ENCODE measurements around the gene TMEM121B. TPM values are rescaled to one million over a fixed set of nuclear protein-coding genes. Genes with fewer than 3 reads are reported as not detected.

The TMEM121B gene
- total RNA-seq, 4 donors from 2014 or later = under 0.01 to 0.20 (median 0.16) TPM; not detected in 1

- in situ Hi-C loops (cut with MboI; ENCODE audit: low pct_ligation_motif_present in 1 of 4, low pct_unique_long_range_greater_than_20kb in 1 of 4, low sequenced_read_pairs in 3 of 4) (no loop called here), intact Hi-C loops (cut with DNase I; ENCODE audit: low total_unique reads) (no loop called here)
- no peaks in the 10 kb centered on the region for H3K36me3 ChIP-seq
- H3K4me3 ChIP-seq = no peak overlapping the region
- DNase-seq = no peak
- TF ChIP-seq POLR2A (IDR thresholded peaks at IDR 0.05) (no peak), EP300 (IDR thresholded peaks at IDR 0.05; ENCODE audit: low read depth) (no peak), POLR2AphosphoS5 (IDR thresholded peaks at IDR 0.05) (no peak), CTCF (IDR thresholded peaks at IDR 0.05) (no peak)
- peaks cover 0 to 22% (median 17%) of the 10 kb centered on the region in 4 donors for H3K4me1 ChIP-seq
- no peaks in the 10 kb centered on the region for H3K9me3 ChIP-seq
- H3K27ac ChIP-seq = no peak overlapping the region
- no peaks in the 10 kb centered on the region for H3K27me3 ChIP-seq
These were observed 30.6 kb downstream of the TMEM121B start for GRCh38 chr22:17090550-17090949.

- 31 to 68% methylated on average over 3 to 12 of the region's 12 CpGs for WGBS, 2 donors (ENCODE audit: low coverage in 1 of 2)
- intact Hi-C loops (cut with DNase I; ENCODE audit: low total_unique reads) = no loop called here
These were observed 33.5 kb downstream of the TMEM121B start for GRCh38 chr22:17087498-17088131.

DNA sequence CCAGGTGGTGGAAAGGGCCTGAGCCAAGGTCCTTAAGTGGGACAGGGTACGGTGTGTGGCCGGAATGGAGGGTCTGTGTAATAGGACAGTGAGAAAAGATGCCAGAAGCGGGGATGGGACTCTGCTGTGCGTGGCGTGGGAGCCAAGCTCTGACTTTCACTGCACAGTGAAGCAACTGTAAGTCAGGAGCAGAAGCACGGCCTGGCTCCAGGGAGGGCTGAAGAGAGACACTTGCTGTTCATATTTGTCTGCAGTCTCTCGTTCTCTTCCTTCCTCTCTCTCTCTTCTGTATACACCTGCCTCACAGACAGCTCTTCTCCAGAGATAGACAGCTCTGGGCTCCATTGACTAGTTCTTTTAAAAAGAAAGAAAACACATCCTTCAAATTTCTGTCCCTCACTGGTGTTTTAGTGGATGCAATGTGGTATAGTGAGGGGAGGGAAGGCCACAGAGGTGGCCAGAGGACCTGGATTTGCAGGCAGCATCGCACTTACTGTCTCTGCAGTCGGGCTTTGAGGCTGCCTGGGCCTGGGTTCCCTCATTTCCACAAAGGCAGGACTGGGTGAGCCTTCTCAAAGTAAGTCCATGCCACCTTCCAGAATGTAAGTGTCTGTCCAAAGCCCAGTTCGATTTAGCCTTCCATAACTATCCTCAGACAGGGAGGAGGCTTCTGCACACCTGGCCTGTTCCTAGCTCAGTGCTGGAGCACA is 34.2 kb downstream of the TMEM121B start:
- H3K27ac ChIP-seq = peak overlapping the region in 1 of 4 donors; percentile 22
- intact Hi-C loops (cut with DNase I; ENCODE audit: low total_unique reads) = no loop called here
- in situ Hi-C loops (cut with MboI; ENCODE audit: low pct_ligation_motif_present in 1 of 4, low pct_unique_long_range_greater_than_20kb in 1 of 4, low sequenced_read_pairs in 3 of 4) = no loop called here

More at GRCh38 chr22:17087498-17088131, 33.5 kb downstream of the TMEM121B start:
- Histone ChIP-seq H3K4me1 (peaks cover 0 to 29% (median 18%) of the 10 kb centered on the region in 4 donors), H3K27ac (peak overlapping the region in 1 of 4 donors; percentile 22), H3K4me3 (peak overlapping the region in 1 of 4 donors; percentile 7), H3K9me3 (no peaks in the 10 kb centered on the region), H3K36me3 (no peaks in the 10 kb centered on the region), H3K27me3 (no peaks in the 10 kb centered on the region)
- no peak for DNase-seq
- in situ Hi-C loops (cut with MboI; ENCODE audit: low pct_ligation_motif_present in 1 of 4, low pct_unique_long_range_greater_than_20kb in 1 of 4, low sequenced_read_pairs in 3 of 4) = no loop called here
- TF ChIP-seq EP300 (IDR thresholded peaks at IDR 0.05; ENCODE audit: low read depth) = no peak
- TF ChIP-seq POLR2A (IDR thresholded peaks at IDR 0.05) = no peak
- no peak for TF ChIP-seq POLR2AphosphoS5 (IDR thresholded peaks at IDR 0.05)
- TF ChIP-seq CTCF (IDR thresholded peaks at IDR 0.05) = no peak

More for the DNA sequence above, 34.2 kb downstream of the TMEM121B start:
- no peak for DNase-seq
- no peaks in the 10 kb centered on the region for H3K36me3 ChIP-seq
- WGBS, 2 donors (ENCODE audit: low coverage in 1 of 2) = 72 to 80% methylated on average over 7 to 10 of the region's 10 CpGs
- TF ChIP-seq CTCF (IDR thresholded peaks at IDR 0.05) = no peak
- no peak for TF ChIP-seq EP300 (IDR thresholded peaks at IDR 0.05; ENCODE audit: low read depth)
- no peak for TF ChIP-seq POLR2A (IDR thresholded peaks at IDR 0.05)
- TF ChIP-seq POLR2AphosphoS5 (IDR thresholded peaks at IDR 0.05) = no peak
- no peaks in the 10 kb centered on the region for H3K9me3 ChIP-seq
- H3K4me3 ChIP-seq = peak overlapping the region in 1 of 4 donors; percentile 90
- peaks cover 0 to 29% (median 18%) of the 10 kb centered on the region in 4 donors for H3K4me1 ChIP-seq
- H3K27me3 ChIP-seq = no peaks in the 10 kb centered on the region
